ENCODE results near the gene ESRRA. TPM values are rescaled to one million over a fixed set of nuclear protein-coding genes. Genes with fewer than 3 reads are reported as not detected.

The ESRRA gene
- total and polyA plus RNA-seq, 2 of the 8 experiments (the other 6 are each of a cell fraction or from before 2014, with no cell fraction given) = 18.2 to 37.0 TPM

DNA sequence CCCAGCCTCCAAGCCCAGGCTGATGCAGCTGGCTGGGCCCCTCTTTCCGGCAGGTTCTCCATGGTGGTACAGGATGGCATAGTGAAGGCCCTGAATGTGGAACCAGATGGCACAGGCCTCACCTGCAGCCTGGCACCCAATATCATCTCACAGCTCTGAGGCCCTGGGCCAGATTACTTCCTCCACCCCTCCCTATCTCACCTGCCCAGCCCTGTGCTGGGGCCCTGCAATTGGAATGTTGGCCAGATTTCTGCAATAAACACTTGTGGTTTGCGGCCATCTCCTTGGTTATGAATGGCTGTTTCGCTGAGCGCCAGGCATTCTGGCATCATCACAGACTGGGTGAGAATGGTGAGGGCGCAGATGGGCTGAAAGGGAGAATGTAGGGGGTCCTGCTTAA is 16.2 kb downstream of the ESRRA start (continued):
- TF ChIP-seq ZNF274 (IDR thresholded peaks at IDR 0.05; ENCODE audit: borderline replicate concordance, extremely low read depth, low read length) (no peak), POU5F1 (IDR thresholded peaks at IDR 0.05; ENCODE audit: low read depth, low read length) (no peak), HDAC6 (IDR thresholded peaks at IDR 0.05; ENCODE audit: low read depth, low read length) (no peak), SP4 (IDR thresholded peaks at IDR 0.05; ENCODE audit: low read length) (no peak)
